IMR-90 (cell line): ENCODE measurements around the gene PNMA8A. TPM values are rescaled to one million over a fixed set of nuclear protein-coding genes. Genes with fewer than 3 reads are reported as not detected.

Experiments
- ATAC-seq: fragments of 200-7000 bp; cut with Tn5 transposase; 2 replicates; pipeline ENCODE4 v1.9.1; 2020; ENCODE audit warnings: low read depth, mild to moderate bottlenecking, moderate library complexity
- BruUV-seq: library from RNA; stranded (reverse); fragments of 400-500 nt; replicated peaks from 2 replicates; lab custom pipeline; 2021; lab: Mats Ljungman, UMichigan
- CTCF ChIA-PET: fragments of 300-600 bp; formaldehyde crosslinking; extraction: SDS; loops from one replicate; lab custom pipeline; 2021; ENCODE audit warnings: antibody characterized with exemption; lab: Yijun Ruan, JAX
- POLR2A ChIA-PET: fragments of 300-600 bp; sonication (Branson Sonifier 250); formaldehyde crosslinking; loops from one replicate; lab custom pipeline; 2022; ENCODE audit warnings: antibody characterized with exemption; ENCODE audit not compliant: unreplicated experiment; lab: Charles Lee
- DNase-seq: peaks from one replicate; pipeline ENCODE4 v3.0.0; 2013
- H2AFZ ChIP-seq: replicated peaks from 2 replicates; pipeline ENCODE3; 2013; ENCODE audit warnings: low read length, mild to moderate bottlenecking; ENCODE audit not compliant: poor library complexity
- H2AK5ac ChIP-seq: 2 replicates; pipeline ENCODE4 v1.6.1; 2013; ENCODE audit warnings: low read depth, low read length, inconsistent platforms
- H2AK9ac ChIP-seq: replicated peaks from 2 replicates; pipeline ENCODE3; 2013; ENCODE audit warnings: mild to moderate bottlenecking, low read depth, low read length, moderate library complexity; ENCODE audit not compliant: poor library complexity
- H2BK120ac ChIP-seq: 2 replicates; pipeline ENCODE4 v1.6.1; 2013; ENCODE audit warnings: low read depth, low read length, inconsistent platforms
- H2BK15ac ChIP-seq: 3 replicates; pipeline ENCODE4 v1.6.1; 2013; ENCODE audit warnings: low read depth, low read length, inconsistent platforms
- H2BK20ac ChIP-seq: 2 replicates; pipeline ENCODE4 v1.6.1; 2013; ENCODE audit warnings: low read depth, mild to moderate bottlenecking, inconsistent platforms, low read length, moderate library complexity
- H2BK5ac ChIP-seq: 2 replicates; pipeline ENCODE4 v1.6.1; 2013; ENCODE audit warnings: mild to moderate bottlenecking, low read depth, low read length, inconsistent platforms; ENCODE audit not compliant: poor library complexity, severe bottlenecking
- H3K14ac ChIP-seq: replicated peaks from 2 replicates; pipeline ENCODE4 v1.6.1; 2013; ENCODE audit warnings: low read depth, low read length, inconsistent platforms
- H3K18ac ChIP-seq: 2 replicates; pipeline ENCODE4 v1.6.1; 2013; ENCODE audit warnings: low read depth, low read length, control low read depth
- H3K23ac ChIP-seq: 2 replicates; pipeline ENCODE4 v1.6.1; 2013; ENCODE audit warnings: low read depth, low read length, inconsistent platforms
- H3K27ac ChIP-seq: 2 replicates; pipeline ENCODE4 v1.5.1; 2013; ENCODE audit warnings: mild to moderate bottlenecking, control low read depth, low read length; ENCODE audit not compliant: insufficient read depth
- H3K27me3 ChIP-seq: 2 replicates; pipeline ENCODE4 v1.6.1; 2013; ENCODE audit warnings: low read length; ENCODE audit not compliant: control insufficient read depth, insufficient read depth
- H3K36me3 ChIP-seq: 2 replicates; pipeline ENCODE4 v1.6.1; 2013; ENCODE audit warnings: low read length, mixed read lengths; ENCODE audit not compliant: control insufficient read depth, insufficient read depth
- H3K4ac ChIP-seq: 2 replicates; pipeline ENCODE4 v1.6.1; 2013; ENCODE audit warnings: low read depth, low read length, inconsistent platforms
- H3K4me1 ChIP-seq: 2 replicates; pipeline ENCODE4 v1.6.1; 2013; ENCODE audit warnings: low read length, mixed read lengths; ENCODE audit not compliant: control insufficient read depth, insufficient read depth
- H3K4me2 ChIP-seq: 2 replicates; pipeline ENCODE4 v1.6.1; 2013; ENCODE audit warnings: low read depth, mild to moderate bottlenecking, control low read depth, low read length, moderate library complexity
- H3K4me3 ChIP-seq: 2 replicates; pipeline ENCODE4 v1.5.1; 2013; ENCODE audit warnings: low read depth, mild to moderate bottlenecking, control low read depth, low read length, moderate library complexity; ENCODE audit not compliant: insufficient read depth
- H3K56ac ChIP-seq: 2 replicates; pipeline ENCODE4 v1.6.1; 2013; ENCODE audit warnings: low read length, inconsistent platforms; ENCODE audit not compliant: insufficient read depth; ENCODE audit errors: extremely low read depth
- H3K79me1 ChIP-seq, 2 experiments: 2 replicates each; pipeline ENCODE4 v1.6.1; 2013; ENCODE audit warnings: low read length in 2 of 2, inconsistent platforms in 1 of 2, low read depth in 1 of 2
- H3K9ac ChIP-seq: 2 replicates; pipeline ENCODE4 v1.6.1; 2013; ENCODE audit warnings: low read depth, low read length, control low read depth
- H3K9me1 ChIP-seq: 2 replicates; pipeline ENCODE4 v1.6.1; 2013; ENCODE audit warnings: low read length, inconsistent platforms; ENCODE audit not compliant: insufficient read depth
- H3K9me3 ChIP-seq: 2 replicates; pipeline ENCODE4 v1.6.1; 2013; ENCODE audit warnings: low read length; ENCODE audit not compliant: control insufficient read depth, insufficient read depth
- H4K20me1 ChIP-seq: 2 replicates; pipeline ENCODE4 v1.6.1; 2013; ENCODE audit warnings: low read length, inconsistent platforms; ENCODE audit not compliant: insufficient read depth
- H4K5ac ChIP-seq: 2 replicates; pipeline ENCODE4 v1.6.1; 2013; ENCODE audit warnings: mild to moderate bottlenecking, low read depth, low read length, control low read depth
- H4K8ac ChIP-seq, 2 experiments: 2 replicates each; pipeline ENCODE4 v1.6.1; 2013; ENCODE audit warnings: low read depth in 2 of 2, low read length in 2 of 2, control low read depth in 1 of 2, inconsistent platforms in 1 of 2
- H4K91ac ChIP-seq: 2 replicates; pipeline ENCODE4 v1.6.1; 2013; ENCODE audit warnings: low read depth, low read length, inconsistent platforms; ENCODE audit not compliant: insufficient read depth
- CEBPB ChIP-seq: IDR thresholded peaks from 2 replicates; pipeline ENCODE4 v1.6.1; 2012; ENCODE audit warnings: low read depth, low read length, improper control_type of control experiment
- MAZ ChIP-seq: IDR thresholded peaks from 2 replicates; pipeline ENCODE4 v1.6.1; 2012; ENCODE audit warnings: low read depth, mild to moderate bottlenecking, low read length, improper control_type of control experiment, moderate library complexity, borderline replicate concordance
- MXI1 ChIP-seq: IDR thresholded peaks from 2 replicates; pipeline ENCODE4 v1.6.1; 2012; ENCODE audit warnings: low read depth, mild to moderate bottlenecking, low read length, moderate library complexity, borderline replicate concordance
- RCOR1 ChIP-seq: IDR thresholded peaks from 2 replicates; pipeline ENCODE4 v1.6.1; 2012; ENCODE audit warnings: mild to moderate bottlenecking, low read length, improper control_type of control experiment; ENCODE audit not compliant: insufficient replicate concordance
- RFX5 ChIP-seq: IDR thresholded peaks from 2 replicates; pipeline ENCODE4 v1.8.0; 2012; ENCODE audit warnings: low read depth, mild to moderate bottlenecking, low read length, moderate library complexity
- SMC3 ChIP-seq: fragments of 150-350 bp; IDR thresholded peaks from 2 replicates; pipeline ENCODE4 v1.6.1; 2016; ENCODE audit warnings: low read depth, mild to moderate bottlenecking, antibody characterized with exemption, low read length, moderate library complexity
- WGBS, 2 experiments: methylation state at CpG; one replicate each; pipeline versions ENCODE4 v1.1.5 to v1.1.7; 2013; ENCODE audit warnings: missing lambda C conversion rate in 2 of 2; ENCODE audit not compliant: insufficient read length in 1 of 2; ENCODE audit errors: extremely low coverage in 2 of 2; 5-methylcytosine and 5-hydroxymethylcytosine counted together
- dilution Hi-C: fragments of 300-500 bp; cut with HindIII; formaldehyde crosslinking; loops from one replicate; pipeline ENCODE4 v1.14.3; 2018; ENCODE audit warnings: low sequenced_read_pairs; ENCODE audit not compliant: unreplicated experiment
- in situ Hi-C: fragments of 300-500 bp; cut with MboI; formaldehyde crosslinking; loops from 3 replicates; pipeline ENCODE4 v1.14.3; 2019; ENCODE audit warnings: low sequenced_read_pairs, inconsistent platforms, mixed read lengths
- intact Hi-C: fragments of 100-400 bp; cut with micrococcal nuclease; formaldehyde crosslinking; loops from 2 replicates; pipeline ENCODE4 v1.10.0; 2022
- polyA plus RNA-seq, 3 experiments: library from polyadenylated mRNA; depleted of rRNA; stranded (reverse); fragments of >200 nt; gene quantifications; 2 replicates each; pipeline ENCODE4 v1.2.3, GENCODE V29; 2012; ENCODE audit warnings: low replicate concordance in 1 of 3
- total RNA-seq: library from RNA; depleted of rRNA; stranded (reverse); fragments of >200 nt; gene quantifications from 2 replicates; pipeline ENCODE4 v1.2.3, GENCODE V29; 2012
- TF ChIP-seq, protein P1 (sequence below): fragments of 150-350 bp; IDR thresholded peaks from 2 replicates; pipeline ENCODE4 v1.6.1; 2016; ENCODE audit warnings: low read depth, mild to moderate bottlenecking, low read length, moderate library complexity, borderline replicate concordance
- TF ChIP-seq, protein P2 (sequence below): fragments of 150-350 bp; IDR thresholded peaks from 2 replicates; pipeline ENCODE4 v1.6.1; 2017; ENCODE audit warnings: mild to moderate bottlenecking, antibody characterized with exemption, low read length, low read depth

PNMA8A gene
- total and polyA plus RNA-seq, 2 of the 4 experiments (the other 2 are of a cell fraction) = 0.77 to 0.90 TPM

DNA sequence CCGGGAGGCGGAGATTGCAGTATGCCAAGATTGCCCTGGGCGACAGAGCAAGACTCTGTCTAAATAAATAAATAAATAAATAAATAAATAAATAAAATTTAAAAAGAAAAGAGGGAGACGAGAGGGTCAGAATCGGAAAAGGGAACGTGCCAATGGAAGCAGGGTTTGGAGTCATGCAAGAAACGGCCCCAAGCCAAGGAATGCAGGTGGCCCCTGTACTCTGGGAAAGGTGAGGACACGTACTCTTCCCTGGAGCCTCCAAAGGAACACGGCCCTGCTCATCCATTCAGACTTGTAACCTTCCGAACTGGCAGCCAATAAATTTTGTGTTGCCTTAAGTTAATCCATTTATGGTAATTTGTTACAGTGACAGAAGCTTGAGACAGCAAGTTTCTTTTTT, 22.8 kb downstream of the PNMA8A start:
- H3K23ac ChIP-seq = no peak overlapping the region
- 86% methylated on average over 4 of the region's 10 CpGs; no CpG with 5 or more reads in 1 of the 2 experiments for WGBS, 2 experiments
- no peak overlapping the region for H3K18ac ChIP-seq
- ATAC-seq = no peak
- no peak overlapping the region for H3K14ac ChIP-seq
- no peak overlapping the region for H4K91ac ChIP-seq
- no peak overlapping the region for H4K5ac ChIP-seq
- no peak overlapping the region for H3K4me2 ChIP-seq
- intact Hi-C loops (no loop called here), dilution Hi-C loops (no loop called here), in situ Hi-C loops (no loop called here)
- no peak overlapping the region for H2AFZ ChIP-seq
- peaks cover 15% of the 10 kb centered on the region for H3K27me3 ChIP-seq
- ChIA-PET POLR2A (no interaction called here), CTCF (no interaction called here)
- H2BK15ac ChIP-seq = no peak overlapping the region
- TF ChIP-seq SMC3 (no peak), CEBPB (no peak), MAZ (no peak), RCOR1 (no peak), RFX5 (no peak), MXI1 (no peak)
- TF ChIP-seq, protein P1, sequence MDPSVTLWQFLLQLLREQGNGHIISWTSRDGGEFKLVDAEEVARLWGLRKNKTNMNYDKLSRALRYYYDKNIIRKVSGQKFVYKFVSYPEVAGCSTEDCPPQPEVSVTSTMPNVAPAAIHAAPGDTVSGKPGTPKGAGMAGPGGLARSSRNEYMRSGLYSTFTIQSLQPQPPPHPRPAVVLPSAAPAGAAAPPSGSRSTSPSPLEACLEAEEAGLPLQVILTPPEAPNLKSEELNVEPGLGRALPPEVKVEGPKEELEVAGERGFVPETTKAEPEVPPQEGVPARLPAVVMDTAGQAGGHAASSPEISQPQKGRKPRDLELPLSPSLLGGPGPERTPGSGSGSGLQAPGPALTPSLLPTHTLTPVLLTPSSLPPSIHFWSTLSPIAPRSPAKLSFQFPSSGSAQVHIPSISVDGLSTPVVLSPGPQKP = no peak
- TF ChIP-seq, protein P2, sequence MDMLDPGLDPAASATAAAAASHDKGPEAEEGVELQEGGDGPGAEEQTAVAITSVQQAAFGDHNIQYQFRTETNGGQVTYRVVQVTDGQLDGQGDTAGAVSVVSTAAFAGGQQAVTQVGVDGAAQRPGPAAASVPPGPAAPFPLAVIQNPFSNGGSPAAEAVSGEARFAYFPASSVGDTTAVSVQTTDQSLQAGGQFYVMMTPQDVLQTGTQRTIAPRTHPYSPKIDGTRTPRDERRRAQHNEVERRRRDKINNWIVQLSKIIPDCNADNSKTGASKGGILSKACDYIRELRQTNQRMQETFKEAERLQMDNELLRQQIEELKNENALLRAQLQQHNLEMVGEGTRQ = no peak
- DNase-seq = no peak
- no peaks in the 10 kb centered on the region for H3K4me1 ChIP-seq
- no peak overlapping the region for H3K4me3 ChIP-seq
- no peaks in the 10 kb centered on the region for H3K79me1 ChIP-seq
- no peak overlapping the region for H2BK20ac ChIP-seq
- H4K8ac ChIP-seq = no peak overlapping the region
- no peak overlapping the region for H3K56ac ChIP-seq
- no peak overlapping the region for H3K4ac ChIP-seq
- no peak overlapping the region for H2AK5ac ChIP-seq
- no TSS peak for BruUV-seq
- no peak overlapping the region for H2AK9ac ChIP-seq
- H3K36me3 ChIP-seq = no peaks in the 10 kb centered on the region
- peaks cover 6% of the 10 kb centered on the region for H3K9me3 ChIP-seq
- no peak overlapping the region for H2BK5ac ChIP-seq
- no peaks in the 10 kb centered on the region for H3K9me1 ChIP-seq
- no peak overlapping the region for H2BK120ac ChIP-seq
- H3K27ac ChIP-seq = no peak overlapping the region
- no peaks in the 10 kb centered on the region for H4K20me1 ChIP-seq
- H3K9ac ChIP-seq = no peak overlapping the region
